ENCODE data around the gene KIAA0930. TPM values are rescaled to one million over a fixed set of nuclear protein-coding genes. Genes with fewer than 3 reads are reported as not detected.

Gene KIAA0930
- total and polyA plus RNA-seq, 10 donors = 32.6 to 93.1 (median 58.1) TPM

DNA sequence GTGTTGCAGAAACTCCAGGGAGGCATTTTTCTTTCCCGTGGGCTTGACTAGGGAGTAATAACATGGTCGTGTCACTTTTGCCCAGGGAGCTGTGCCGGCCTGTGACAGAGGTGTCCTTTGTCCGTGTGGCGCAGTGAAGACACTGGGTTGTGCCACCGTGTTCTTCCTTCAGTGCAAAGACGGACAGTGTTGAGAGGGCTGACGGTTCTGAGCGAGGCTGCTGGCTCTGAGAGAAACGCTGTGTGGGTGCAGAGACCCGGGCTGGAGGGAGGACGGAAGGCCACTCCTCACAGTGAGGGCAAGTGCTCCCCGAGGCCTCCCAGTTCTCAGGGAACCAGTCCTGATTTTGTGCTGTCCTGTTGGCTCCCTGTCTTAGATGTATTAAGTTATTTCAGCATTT, 56.7 kb downstream of the KIAA0930 start:
- H3K36me3 ChIP-seq = peaks cover 0 to 100% (median 71%) of the 10 kb centered on the region in 6 donors
- intact Hi-C loops (cut with DNase I; ENCODE audit: low total_unique reads) = no loop called here
- no peaks in the 10 kb centered on the region for H3K27me3 ChIP-seq (replicated peaks in 1 of 7)
- 92 to 97% (median 94%) methylated on average over 13 of the region's 13 CpGs for WGBS, 5 donors
- H3K27ac ChIP-seq = no peak overlapping the region
- peak in 2 of 3 donors; percentile 33 to 51 for TF ChIP-seq POLR2AphosphoS5 (IDR thresholded peaks at IDR 0.05)
- no peak for TF ChIP-seq POLR2A (IDR thresholded peaks at IDR 0.05)
- TF ChIP-seq, protein P1, sequence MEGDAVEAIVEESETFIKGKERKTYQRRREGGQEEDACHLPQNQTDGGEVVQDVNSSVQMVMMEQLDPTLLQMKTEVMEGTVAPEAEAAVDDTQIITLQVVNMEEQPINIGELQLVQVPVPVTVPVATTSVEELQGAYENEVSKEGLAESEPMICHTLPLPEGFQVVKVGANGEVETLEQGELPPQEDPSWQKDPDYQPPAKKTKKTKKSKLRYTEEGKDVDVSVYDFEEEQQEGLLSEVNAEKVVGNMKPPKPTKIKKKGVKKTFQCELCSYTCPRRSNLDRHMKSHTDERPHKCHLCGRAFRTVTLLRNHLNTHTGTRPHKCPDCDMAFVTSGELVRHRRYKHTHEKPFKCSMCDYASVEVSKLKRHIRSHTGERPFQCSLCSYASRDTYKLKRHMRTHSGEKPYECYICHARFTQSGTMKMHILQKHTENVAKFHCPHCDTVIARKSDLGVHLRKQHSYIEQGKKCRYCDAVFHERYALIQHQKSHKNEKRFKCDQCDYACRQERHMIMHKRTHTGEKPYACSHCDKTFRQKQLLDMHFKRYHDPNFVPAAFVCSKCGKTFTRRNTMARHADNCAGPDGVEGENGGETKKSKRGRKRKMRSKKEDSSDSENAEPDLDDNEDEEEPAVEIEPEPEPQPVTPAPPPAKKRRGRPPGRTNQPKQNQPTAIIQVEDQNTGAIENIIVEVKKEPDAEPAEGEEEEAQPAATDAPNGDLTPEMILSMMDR (IDR thresholded peaks at IDR 0.05 in 8 of 11, conservative IDR thresholded peaks at IDR 0.05 in 3 of 11) = no peak
- H3K4me3 ChIP-seq = no peak overlapping the region
- H3K4me1 ChIP-seq = peaks cover 0 to 40% (median 14%) of the 10 kb centered on the region in 6 donors
- H3K9me3 ChIP-seq = no peaks in the 10 kb centered on the region
- DNase-seq = no peak

DNA sequence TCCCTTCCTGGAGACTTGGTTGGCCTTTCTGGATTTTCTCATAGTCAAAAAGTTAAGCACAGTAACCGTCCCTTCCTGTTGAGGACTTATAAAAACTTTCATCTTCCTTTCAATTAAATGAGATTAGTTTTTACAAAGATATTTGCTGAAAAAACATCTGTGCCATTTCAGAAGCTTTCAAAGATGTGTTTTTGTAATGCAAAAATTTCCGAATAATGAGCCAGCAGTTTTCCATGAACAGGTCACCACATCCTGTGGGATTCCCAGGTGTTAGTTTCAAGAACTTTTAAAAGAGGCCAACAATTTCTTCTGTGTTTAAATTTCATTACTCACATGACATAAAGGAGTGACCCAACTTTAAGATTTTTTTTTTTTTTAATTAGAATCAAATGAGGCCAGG, 58.9 kb downstream of the KIAA0930 start:
- H3K27me3 ChIP-seq (replicated peaks in 1 of 7) = no peaks in the 10 kb centered on the region
- H3K4me1 ChIP-seq = peaks cover 0 to 52% (median 16%) of the 10 kb centered on the region in 6 donors
- no peaks in the 10 kb centered on the region for H3K9me3 ChIP-seq
- 88 to 97% (median 95%) methylated on average over 2 of the region's 2 CpGs for WGBS, 5 donors
- H3K36me3 ChIP-seq = peaks cover 5 to 100% (median 87%) of the 10 kb centered on the region in 6 donors
- TF ChIP-seq POLR2A (IDR thresholded peaks at IDR 0.05) (no peak), POLR2AphosphoS5 (IDR thresholded peaks at IDR 0.05) (no peak)
- no peak overlapping the region for H3K27ac ChIP-seq
- no peak overlapping the region for H3K4me3 ChIP-seq
- DNase-seq = no peak
- intact Hi-C loops (cut with DNase I; ENCODE audit: low total_unique reads) = no loop called here

DNA sequence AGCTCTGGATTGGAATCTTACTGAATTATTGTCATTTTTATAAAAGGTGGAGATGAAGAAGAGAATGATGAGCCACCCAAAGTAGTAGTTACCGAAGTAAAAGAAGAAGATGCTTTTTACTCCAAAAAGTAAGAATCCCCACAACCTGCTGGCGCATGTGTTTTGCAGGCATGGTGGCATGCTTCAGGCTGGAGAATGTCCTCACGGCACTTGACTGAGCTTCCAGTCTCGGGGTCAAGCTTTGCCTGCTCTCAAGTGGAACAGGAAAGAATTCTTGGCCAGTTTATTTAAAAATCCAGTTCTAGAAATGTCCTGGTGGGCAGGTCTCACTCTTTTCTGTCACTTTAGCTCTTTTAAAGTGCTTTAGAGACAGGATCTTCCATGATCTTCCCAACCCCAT, 59.5 kb downstream of the KIAA0930 start:
- Histone ChIP-seq H3K4me3 (no peak overlapping the region), H3K36me3 (peaks cover 5 to 100% (median 87%) of the 10 kb centered on the region in 6 donors), H3K27ac (no peak overlapping the region), H3K4me1 (peaks cover 0 to 58% (median 17%) of the 10 kb centered on the region in 6 donors), H3K9me3 (no peaks in the 10 kb centered on the region), H3K27me3 (replicated peaks in 1 of 7) (no peaks in the 10 kb centered on the region)
- intact Hi-C loops (cut with DNase I; ENCODE audit: low total_unique reads) = no loop called here
- TF ChIP-seq, protein P1 (IDR thresholded peaks at IDR 0.05 in 8 of 11, conservative IDR thresholded peaks at IDR 0.05 in 3 of 11) = no peak
- TF ChIP-seq POLR2A (IDR thresholded peaks at IDR 0.05) (no peak), POLR2AphosphoS5 (IDR thresholded peaks at IDR 0.05) (no peak)
- no peak for DNase-seq
- 81 to 99% (median 88%) methylated on average over 4 of the region's 4 CpGs for WGBS, 5 donors

DNA sequence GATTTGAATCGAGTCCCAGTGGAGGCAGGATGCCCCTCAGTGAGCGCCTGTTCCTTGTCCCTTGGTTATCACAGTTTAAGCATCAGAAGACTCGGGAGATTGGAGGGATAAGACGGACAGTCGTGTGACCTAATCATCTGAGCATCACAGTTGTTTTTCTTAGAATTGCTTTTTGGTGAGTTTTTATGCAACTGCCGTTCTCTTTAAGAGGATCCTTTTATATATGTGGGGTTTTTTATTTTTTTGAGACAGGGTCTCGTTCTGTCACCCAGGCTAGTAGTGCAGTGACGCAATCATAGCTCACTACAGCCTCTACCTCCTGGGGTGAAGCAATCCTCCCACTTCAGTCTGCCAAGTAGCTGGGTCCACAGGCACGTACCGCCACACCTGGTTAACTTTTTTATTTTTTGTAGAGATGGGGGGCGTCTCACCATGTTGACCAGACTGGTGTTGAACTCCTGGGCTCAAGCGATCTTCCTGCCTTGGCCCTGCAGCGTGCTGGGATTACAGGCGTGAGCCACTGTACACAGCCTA, 60.5 kb downstream of the KIAA0930 start:
- peak overlapping the region in 1 of 8 donors; percentile 2 for H3K27ac ChIP-seq
- H3K4me1 ChIP-seq = peaks cover 0 to 68% (median 22%) of the 10 kb centered on the region in 6 donors
- no peak overlapping the region for H3K4me3 ChIP-seq
- WGBS, 5 donors = 74 to 91% (median 76%) methylated on average over 14 of the region's 14 CpGs
- TF ChIP-seq POLR2AphosphoS5 (IDR thresholded peaks at IDR 0.05) = no peak
- TF ChIP-seq, protein P1 (IDR thresholded peaks at IDR 0.05 in 8 of 11, conservative IDR thresholded peaks at IDR 0.05 in 3 of 11) = no peak
- TF ChIP-seq POLR2A (IDR thresholded peaks at IDR 0.05) = no peak
- H3K36me3 ChIP-seq = peaks cover 5 to 100% (median 87%) of the 10 kb centered on the region in 6 donors
- H3K9me3 ChIP-seq = no peaks in the 10 kb centered on the region
- intact Hi-C loops (cut with DNase I; ENCODE audit: low total_unique reads) = no loop called here
- DNase-seq = no peak
- H3K27me3 ChIP-seq (replicated peaks in 1 of 7) = no peaks in the 10 kb centered on the region

Data from spleen (tissue), 11 donors.